Keratinocyte (primary cell): ENCODE data around the gene FAM240A.

ENCODE experiments used
- CTCF ChIP-seq, 3 experiments: IDR thresholded peaks in 1 of 3; conservative IDR thresholded peaks in 1 of 3; optimal IDR thresholded peaks in 1 of 3; 2 replicates in 2 of 3; 3 replicates in 1 of 3; pipeline versions ENCODE3 to v1.5.1; 2011; ENCODE audit warnings: low read length in 3 of 3, mild to moderate bottlenecking in 3 of 3, moderate library complexity in 2 of 3, control low read depth in 1 of 3, inconsistent platforms in 1 of 3; ENCODE audit not compliant: insufficient read depth in 2 of 3; ENCODE audit errors: extremely low read depth in 1 of 3
- EZH2 ChIP-seq: IDR thresholded peaks from one replicate; pipeline ENCODE4 v1.6.1; 2012; ENCODE audit warnings: inconsistent platforms, mild to moderate bottlenecking, low read length, moderate library complexity

GRCh38 chr3:46599590-46599989 is 12.7 kb upstream of the FAM240A start:
- TF ChIP-seq CTCF (optimal IDR thresholded peaks at IDR 0.05 in 1 of 3, IDR thresholded peaks at IDR 0.05 in 1 of 3, conservative IDR thresholded peaks at IDR 0.05 in 1 of 3; ENCODE audit: extremely low read depth in 1 of 3, insufficient read depth in 2 of 3, low read length in 3 of 3): no peak
- no peak for TF ChIP-seq EZH2
